HG02970 (cell line): Measurements from ENCODE around the gene NCAPD2.
"Not testable (repeated sequence)": the region's sequence is repeated elsewhere in the genome, so short reads cannot be mapped to it uniquely, and the experiment has no call there.

Source experiments
- ATAC-seq: cut with Tn5 transposase; IDR thresholded peaks from one replicate; pipeline ENCODE4 v1.9.1; 2021; ENCODE audit warnings: mild to moderate bottlenecking, moderate library complexity, moderate number of reproducible peaks; ENCODE audit not compliant: unreplicated experiment, low FRiP score

NCAPD2 gene

GRCh38 chr12:6532051-6532926, 38.4 kb downstream of the NCAPD2 start:
- no peak for ATAC-seq

DNA sequence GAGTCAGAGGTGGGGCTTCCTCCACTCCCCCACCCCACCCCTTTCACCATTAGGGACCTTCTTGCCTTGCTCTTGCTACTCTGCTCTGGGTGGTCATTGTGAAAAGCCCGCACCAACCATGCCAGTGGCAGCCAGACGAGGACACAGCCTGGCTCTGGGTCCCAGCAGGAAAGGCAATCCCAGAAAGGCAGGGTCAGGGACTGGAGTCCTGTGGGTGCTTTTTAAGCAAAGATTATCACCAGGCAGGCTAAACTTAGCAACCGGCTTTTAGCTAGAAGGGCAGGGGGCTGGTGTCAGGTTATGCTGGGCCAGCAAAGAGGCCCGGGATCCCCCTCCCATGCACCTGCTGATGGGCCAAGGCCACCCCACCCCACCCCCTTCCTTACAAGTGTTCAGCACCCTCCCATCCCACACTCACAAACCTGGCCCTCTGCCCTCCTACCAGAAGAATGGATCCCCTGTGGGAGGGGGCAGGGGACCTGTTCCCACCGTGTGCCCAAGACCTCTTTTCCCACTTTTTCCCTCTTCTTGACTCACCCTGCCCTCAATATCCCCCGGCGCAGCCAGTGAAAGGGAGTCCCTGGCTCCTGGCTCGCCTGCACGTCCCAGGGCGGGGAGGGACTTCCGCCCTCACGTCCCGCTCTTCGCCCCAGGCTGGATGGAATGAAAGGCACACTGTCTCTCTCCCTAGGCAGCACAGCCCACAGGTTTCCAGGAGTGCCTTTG, 39.2 kb downstream of the NCAPD2 start:
- ATAC-seq: no peak

DNA sequence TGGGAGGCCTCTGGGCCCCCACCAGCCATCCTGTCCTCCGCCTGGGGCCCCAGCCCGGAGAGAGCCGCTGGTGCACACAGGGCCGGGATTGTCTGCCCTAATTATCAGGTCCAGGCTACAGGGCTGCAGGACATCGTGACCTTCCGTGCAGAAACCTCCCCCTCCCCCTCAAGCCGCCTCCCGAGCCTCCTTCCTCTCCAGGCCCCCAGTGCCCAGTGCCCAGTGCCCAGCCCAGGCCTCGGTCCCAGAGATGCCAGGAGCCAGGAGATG, 39.7 kb downstream of the NCAPD2 start:
- peak; percentile 5 for ATAC-seq

DNA sequence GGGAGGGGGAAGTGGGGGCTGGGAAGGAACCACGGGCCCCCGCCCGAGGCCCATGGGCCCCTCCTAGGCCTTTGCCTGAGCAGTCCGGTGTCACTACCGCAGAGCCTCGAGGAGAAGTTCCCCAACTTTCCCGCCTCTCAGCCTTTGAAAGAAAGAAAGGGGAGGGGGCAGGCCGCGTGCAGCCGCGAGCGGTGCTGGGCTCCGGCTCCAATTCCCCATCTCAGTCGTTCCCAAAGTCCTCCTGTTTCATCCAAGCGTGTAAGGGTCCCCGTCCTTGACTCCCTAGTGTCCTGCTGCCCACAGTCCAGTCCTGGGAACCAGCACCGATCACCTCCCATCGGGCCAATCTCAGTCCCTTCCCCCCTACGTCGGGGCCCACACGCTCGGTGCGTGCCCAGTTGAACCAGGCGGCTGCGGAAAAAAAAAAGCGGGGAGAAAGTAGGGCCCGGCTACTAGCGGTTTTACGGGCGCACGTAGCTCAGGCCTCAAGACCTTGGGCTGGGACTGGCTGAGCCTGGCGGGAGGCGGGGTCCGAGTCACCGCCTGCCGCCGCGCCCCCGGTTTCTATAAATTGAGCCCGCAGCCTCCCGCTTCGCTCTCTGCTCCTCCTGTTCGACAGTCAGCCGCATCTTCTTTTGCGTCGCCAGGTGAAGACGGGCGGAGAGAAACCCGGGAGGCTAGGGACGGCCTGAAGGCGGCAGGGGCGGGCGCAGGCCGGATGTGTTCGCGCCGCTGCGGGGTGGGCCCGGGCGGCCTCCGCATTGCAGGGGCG, 40.2 kb downstream of the NCAPD2 start, which contains the start of gene GAPDH:
Gene GAPDH (plus strand): TSS at position 595 of the 772 bp plus-strand sequence. CDS start 316 bp downstream, outside the sequence.
- ATAC-seq: peak; percentile 48

GRCh38 chr12:6534695-6534944, 40.7 kb downstream of the NCAPD2 start:
- ATAC-seq: peak; percentile 9

DNA sequence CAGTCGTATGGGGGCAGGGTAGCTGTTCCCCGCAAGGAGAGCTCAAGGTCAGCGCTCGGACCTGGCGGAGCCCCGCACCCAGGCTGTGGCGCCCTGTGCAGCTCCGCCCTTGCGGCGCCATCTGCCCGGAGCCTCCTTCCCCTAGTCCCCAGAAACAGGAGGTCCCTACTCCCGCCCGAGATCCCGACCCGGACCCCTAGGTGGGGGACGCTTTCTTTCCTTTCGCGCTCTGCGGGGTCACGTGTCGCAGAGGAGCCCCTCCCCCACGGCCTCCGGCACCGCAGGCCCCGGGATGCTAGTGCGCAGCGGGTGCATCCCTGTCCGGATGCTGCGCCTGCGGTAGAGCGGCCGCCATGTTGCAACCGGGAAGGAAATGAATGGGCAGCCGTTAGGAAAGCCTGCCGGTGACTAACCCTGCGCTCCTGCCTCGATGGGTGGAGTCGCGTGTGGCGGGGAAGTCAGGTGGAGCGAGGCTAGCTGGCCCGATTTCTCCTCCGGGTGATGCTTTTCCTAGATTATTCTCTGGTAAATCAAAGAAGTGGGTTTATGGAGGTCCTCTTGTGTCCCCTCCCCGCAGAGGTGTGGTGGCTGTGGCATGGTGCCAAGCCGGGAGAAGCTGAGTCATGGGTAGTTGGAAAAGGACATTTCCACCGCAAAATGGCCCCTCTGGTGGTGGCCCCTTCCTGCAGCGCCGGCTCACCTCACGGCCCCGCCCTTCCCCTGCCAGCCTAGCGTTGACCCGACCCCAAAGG, 41.2 kb downstream of the NCAPD2 start:
- ATAC-seq: peak; percentile 18

GRCh38 chr12:6535697-6535946, 41.7 kb downstream of the NCAPD2 start:
- ATAC-seq: no peak

DNA sequence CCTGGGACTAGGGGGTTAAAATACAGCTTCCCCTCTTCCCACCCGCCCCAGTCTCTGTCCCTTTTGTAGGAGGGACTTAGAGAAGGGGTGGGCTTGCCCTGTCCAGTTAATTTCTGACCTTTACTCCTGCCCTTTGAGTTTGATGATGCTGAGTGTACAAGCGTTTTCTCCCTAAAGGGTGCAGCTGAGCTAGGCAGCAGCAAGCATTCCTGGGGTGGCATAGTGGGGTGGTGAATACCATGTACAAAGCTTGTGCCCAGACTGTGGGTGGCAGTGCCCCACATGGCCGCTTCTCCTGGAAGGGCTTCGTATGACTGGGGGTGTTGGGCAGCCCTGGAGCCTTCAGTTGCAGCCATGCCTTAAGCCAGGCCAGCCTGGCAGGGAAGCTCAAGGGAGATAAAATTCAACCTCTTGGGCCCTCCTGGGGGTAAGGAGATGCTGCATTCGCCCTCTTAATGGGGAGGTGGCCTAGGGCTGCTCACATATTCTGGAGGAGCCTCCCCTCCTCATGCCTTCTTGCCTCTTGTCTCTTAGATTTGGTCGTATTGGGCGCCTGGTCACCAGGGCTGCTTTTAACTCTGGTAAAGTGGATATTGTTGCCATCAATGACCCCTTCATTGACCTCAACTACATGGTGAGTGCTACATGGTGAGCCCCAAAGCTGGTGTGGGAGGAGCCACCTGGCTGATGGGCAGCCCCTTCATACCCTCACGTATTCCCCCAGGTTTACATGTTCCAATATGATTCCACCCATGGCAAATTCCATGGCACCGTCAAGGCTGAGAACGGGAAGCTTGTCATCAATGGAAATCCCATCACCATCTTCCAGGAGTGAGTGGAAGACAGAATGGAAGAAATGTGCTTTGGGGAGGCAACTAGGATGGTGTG, 42.3 kb downstream of the NCAPD2 start:
- ATAC-seq: no peak

DNA sequence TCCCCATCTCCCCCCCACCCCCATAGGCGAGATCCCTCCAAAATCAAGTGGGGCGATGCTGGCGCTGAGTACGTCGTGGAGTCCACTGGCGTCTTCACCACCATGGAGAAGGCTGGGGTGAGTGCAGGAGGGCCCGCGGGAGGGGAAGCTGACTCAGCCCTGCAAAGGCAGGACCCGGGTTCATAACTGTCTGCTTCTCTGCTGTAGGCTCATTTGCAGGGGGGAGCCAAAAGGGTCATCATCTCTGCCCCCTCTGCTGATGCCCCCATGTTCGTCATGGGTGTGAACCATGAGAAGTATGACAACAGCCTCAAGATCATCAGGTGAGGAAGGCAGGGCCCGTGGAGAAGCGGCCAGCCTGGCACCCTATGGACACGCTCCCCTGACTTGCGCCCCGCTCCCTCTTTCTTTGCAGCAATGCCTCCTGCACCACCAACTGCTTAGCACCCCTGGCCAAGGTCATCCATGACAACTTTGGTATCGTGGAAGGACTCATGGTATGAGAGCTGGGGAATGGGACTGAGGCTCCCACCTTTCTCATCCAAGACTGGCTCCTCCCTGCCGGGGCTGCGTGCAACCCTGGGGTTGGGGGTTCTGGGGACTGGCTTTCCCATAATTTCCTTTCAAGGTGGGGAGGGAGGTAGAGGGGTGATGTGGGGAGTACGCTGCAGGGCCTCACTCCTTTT, 43.1 kb downstream of the NCAPD2 start:
- no peak for ATAC-seq

GRCh38 chr12:6537580-6538419, 43.9 kb downstream of the NCAPD2 start:
- ATAC-seq: not testable (repeated sequence)

- no peak for ATAC-seq
These were observed 44.8 kb downstream of the NCAPD2 start for GRCh38 chr12:6538420-6539313.

- no peak for ATAC-seq
These were observed 45.4 kb downstream of the NCAPD2 start for GRCh38 chr12:6539314-6539682.

DNA sequence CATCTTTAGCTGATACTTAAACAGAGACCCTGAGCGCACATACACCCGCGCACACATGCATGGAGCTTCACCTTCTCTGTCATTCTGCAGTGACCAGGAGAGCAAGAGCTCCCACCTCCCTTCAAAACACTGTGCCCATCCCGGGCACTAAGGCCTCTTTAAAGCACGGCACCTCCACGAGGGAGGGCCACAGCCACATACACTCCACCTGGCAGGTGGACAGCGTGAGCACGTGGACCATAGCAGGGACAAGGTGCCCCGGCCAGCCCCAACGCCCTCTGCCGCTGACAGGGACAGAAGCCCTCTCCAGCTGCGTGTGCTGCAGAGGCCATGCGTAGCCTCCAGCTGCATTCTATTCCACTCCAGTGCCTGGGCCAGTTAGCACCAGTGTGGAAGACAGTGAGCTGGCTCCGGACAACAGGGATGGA, 45.8 kb downstream of the NCAPD2 start:
- ATAC-seq: no peak

GRCh38 chr12:6540181-6540877, 46.4 kb downstream of the NCAPD2 start:
- no peak for ATAC-seq

DNA sequence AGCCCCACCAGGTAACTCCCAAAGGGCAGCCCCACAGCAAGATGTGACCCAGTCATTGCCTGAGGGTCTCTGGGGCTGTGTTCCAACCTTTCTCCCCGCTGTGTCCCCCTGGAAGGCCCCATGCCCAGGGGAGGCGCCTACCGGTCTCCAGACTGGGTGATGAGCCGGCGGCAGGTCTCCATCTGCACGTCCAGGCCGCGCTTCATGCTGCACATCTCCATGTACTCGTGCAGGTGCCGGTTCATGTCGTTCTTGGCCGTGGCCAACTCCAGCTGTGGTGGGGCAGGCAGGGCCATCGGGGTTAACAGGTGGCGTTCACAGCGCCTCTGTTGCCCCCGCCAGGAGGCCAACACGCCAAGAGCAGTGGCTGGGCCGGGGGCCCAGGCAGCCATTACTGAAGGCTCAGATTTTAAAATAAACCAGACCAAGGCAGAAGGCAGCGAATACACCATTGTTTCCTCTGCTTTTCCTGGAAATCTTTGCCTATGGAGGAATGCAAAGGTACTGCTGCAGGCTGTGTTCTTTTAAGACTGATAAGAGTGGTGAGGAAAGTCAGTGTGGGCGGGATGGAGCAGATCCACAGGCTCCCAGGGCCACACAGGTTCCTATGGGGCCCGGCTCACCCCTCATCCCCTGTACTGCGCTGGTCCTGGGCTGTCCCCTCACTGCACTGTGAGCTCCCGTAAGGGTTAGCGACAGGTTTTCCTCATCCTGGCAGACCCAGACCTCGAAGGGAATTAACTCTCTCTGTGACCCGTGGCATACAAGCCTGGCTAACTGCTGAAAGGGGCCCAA, 47.7 kb downstream of the NCAPD2 start:
- no peak for ATAC-seq
